Heart left ventricle (tissue), 16 donors: ENCODE measurements around the gene LCT. TPM values are rescaled to one million over a fixed set of nuclear protein-coding genes. Genes with fewer than 3 reads are reported as not detected.

Experiments
- ATAC-seq, 4 donors: fragments of 200-7000 bp; cut with Tn5 transposase; one replicate each; pipeline ENCODE4 v1.9.1; 2020 to 2022; ENCODE audit warnings: moderate library complexity in 4 of 4, mild to moderate bottlenecking in 3 of 4, moderate number of reproducible peaks in 1 of 4
- DNase-seq, 5 donors: peaks; one replicate each; pipeline ENCODE4 v3.0.0-alpha.2; 2020
- H3K27ac ChIP-seq, 12 donors: fragments of 200-600 bp; sonication (generic) in 4 of 12; one replicate each; pipeline versions ENCODE4 v1.5.0 to v1.8.0; 2016 to 2022; ENCODE audit warnings: mild to moderate bottlenecking in 2 of 12
- H3K27me3 ChIP-seq, 9 donors: fragments of 200-600 bp; sonication (generic) in 2 of 9; one replicate each; pipeline versions ENCODE4 v1.5.1 to v1.8.0; 2016 to 2022; ENCODE audit warnings: mild to moderate bottlenecking in 3 of 9
- H3K36me3 ChIP-seq, 9 donors: fragments of 200-600 bp; sonication (generic) in 2 of 9; one replicate each; pipeline versions ENCODE4 v1.5.0 to v1.8.0; 2018 to 2022; ENCODE audit warnings: mild to moderate bottlenecking in 2 of 9
- H3K4me1 ChIP-seq, 12 donors: fragments of 200-600 bp; sonication (generic) in 4 of 12; one replicate each; pipeline versions ENCODE4 v1.5.0 to v1.8.0; 2016 to 2022; ENCODE audit warnings: mild to moderate bottlenecking in 3 of 12
- H3K4me3 ChIP-seq, 12 donors: fragments of 200-600 bp; sonication (generic) in 4 of 12; one replicate each; pipeline versions ENCODE4 v1.5.0 to v1.8.0; 2017 to 2022; ENCODE audit warnings: mild to moderate bottlenecking in 9 of 12, moderate library complexity in 4 of 12
- H3K9me3 ChIP-seq, 12 donors: fragments of 200-600 bp; sonication (generic) in 4 of 12; one replicate each; pipeline versions ENCODE4 v1.5.0 to v1.8.0; 2016 to 2022; ENCODE audit warnings: mild to moderate bottlenecking in 1 of 12
- POLR2A ChIP-seq, 2 donors: fragments of 450-650 bp; IDR thresholded peaks; one replicate each; pipeline ENCODE4 v1.6.1; 2017; ENCODE audit warnings: antibody characterized with exemption in 2 of 2, mild to moderate bottlenecking in 2 of 2, moderate library complexity in 2 of 2
- WGBS, 4 donors: extraction: QIAGEN DNeasy Blood & Tissue Kit in 2 of 4; methylation state at CpG; one replicate each; pipeline versions ENCODE4 v1.1.5 to v1.1.7; 2013 to 2018; 5-methylcytosine and 5-hydroxymethylcytosine counted together
- intact Hi-C, 10 donors: fragments of 100-400 bp; cut with DNase I; formaldehyde crosslinking; loops; one replicate each; pipeline versions ENCODE4 v1.11.1 to v1.14.2; 2022
- polyA plus RNA-seq, 2 donors: library from polyadenylated mRNA; stranded (reverse); fragments of 200-250 nt; gene quantifications; one replicate each; pipeline ENCODE4 v1.2.3, GENCODE V29; 2013
- total RNA-seq, 9 donors: library from RNA; depleted of rRNA in 2 of 9; stranded (reverse); fragments of >200 nt in 2 of 9; fragmentation: NEBNext Ultra II Directional in 3 of 9; extraction: Animal tissue kit (Norgen Biotek cat#: 25700) in 3 of 9; gene quantifications; one replicate each; pipeline versions ENCODE4 v1.1.0 to v1.2.4, GENCODE V29; 2016 to 2023
- TF ChIP-seq, protein P1 (sequence below), 12 donors: fragments of 200-600 bp; sonication (generic) in 4 of 12; IDR thresholded peaks; one replicate each; pipeline versions ENCODE4 v1.5.0 to v1.8.0; 2018 to 2022; ENCODE audit warnings: antibody characterized with exemption in 12 of 12, mild to moderate bottlenecking in 5 of 12
- donor health status: ischemic (EF 13 %, LVEDD 7.1; RV severe dilation, severe dysfunction).
- donor health status: healthy with polysubstance abuse.
- donor health status: DM: no; HTN: yes; CAD: no.
- donor health status: DM: no; HTN: no; CAD: no.
- donor health status: ischemic (EF 25% LVEDD 6.9; RV normal size, moderate dysfunction).
- donor health status: ischemic (EF 25% LVEDD 5.7; RV mildly dilated, moderate dysfunction).
- donor health status: healthy.
- donor health status: DM: yes; HTN: yes; CAD: no.
- donor health status: ischemic (EF 35%, LVEDD 5.7; RV mildly dilated, moderate dysfunction).
- donor health status: nonischemic (EF 11% LVEDD 7.7; RV severe dilation, severe dysfunction).
- donor health status: DM: yes; HTN: yes; CAD: no.
- donor health status: PGD.
- donor health status: ischemic (EF 29% LVEDD 5.4; RV normal size, mild dysfunction).
- donor health status: nonischemic (EF 23%, LVEDD 6.1; RV moderate dilation, normal function).

LCT gene
- total and polyA plus RNA-seq, 11 donors, result 0.06 TPM; not detected in 10

DNA sequence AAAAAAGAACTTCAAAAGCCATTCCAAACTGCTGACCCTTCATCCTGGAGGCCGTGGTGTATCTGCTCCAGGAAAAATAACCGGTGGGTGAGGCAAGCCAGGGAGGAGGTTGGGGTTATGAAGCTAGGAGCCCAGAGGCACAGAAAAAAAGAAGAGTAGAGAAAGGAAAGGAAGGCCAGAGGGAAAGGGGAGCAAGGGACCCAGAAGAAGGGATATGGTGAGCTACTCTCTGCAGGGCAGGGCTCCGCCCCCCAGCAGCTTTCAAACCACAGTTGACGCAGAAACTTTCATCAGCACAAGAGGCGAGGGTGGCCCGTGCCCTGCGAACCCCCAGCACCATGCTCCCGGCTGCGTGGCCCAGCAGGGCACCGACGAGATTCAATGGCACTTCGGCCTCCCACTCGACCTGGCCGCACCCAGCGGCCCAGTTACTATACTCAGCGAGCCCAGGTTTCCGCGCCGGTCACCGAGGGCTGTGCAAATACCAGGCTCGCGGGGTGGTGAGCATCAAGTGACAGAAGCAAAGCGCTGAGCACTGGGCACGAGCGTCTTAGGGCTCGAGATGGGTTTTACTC, 38.6 kb upstream of the LCT start:
- WGBS, 4 donors, result 2 to 11% (median 5%) methylated on average over 7 to 26 of the region's 26 CpGs
- peak in 3 of 5 donors; percentile 42 to 69 (median 43) for DNase-seq
- ATAC-seq, result peak; percentile 6 to 66 (median 40)
- no peaks in the 10 kb centered on the region for H3K27me3 ChIP-seq
- peaks cover 0 to 27% (median 14%) of the 10 kb centered on the region in 12 donors for H3K4me1 ChIP-seq
- intact Hi-C loops, result no loop called here
- H3K4me3 ChIP-seq, result peak overlapping the region; percentile 24 to 87 (median 78)
- peaks cover 0 to 24% (median 10%) of the 10 kb centered on the region in 9 donors for H3K36me3 ChIP-seq
- peak overlapping the region; percentile 21 to 87 (median 73) for H3K27ac ChIP-seq
- TF ChIP-seq, protein P1, sequence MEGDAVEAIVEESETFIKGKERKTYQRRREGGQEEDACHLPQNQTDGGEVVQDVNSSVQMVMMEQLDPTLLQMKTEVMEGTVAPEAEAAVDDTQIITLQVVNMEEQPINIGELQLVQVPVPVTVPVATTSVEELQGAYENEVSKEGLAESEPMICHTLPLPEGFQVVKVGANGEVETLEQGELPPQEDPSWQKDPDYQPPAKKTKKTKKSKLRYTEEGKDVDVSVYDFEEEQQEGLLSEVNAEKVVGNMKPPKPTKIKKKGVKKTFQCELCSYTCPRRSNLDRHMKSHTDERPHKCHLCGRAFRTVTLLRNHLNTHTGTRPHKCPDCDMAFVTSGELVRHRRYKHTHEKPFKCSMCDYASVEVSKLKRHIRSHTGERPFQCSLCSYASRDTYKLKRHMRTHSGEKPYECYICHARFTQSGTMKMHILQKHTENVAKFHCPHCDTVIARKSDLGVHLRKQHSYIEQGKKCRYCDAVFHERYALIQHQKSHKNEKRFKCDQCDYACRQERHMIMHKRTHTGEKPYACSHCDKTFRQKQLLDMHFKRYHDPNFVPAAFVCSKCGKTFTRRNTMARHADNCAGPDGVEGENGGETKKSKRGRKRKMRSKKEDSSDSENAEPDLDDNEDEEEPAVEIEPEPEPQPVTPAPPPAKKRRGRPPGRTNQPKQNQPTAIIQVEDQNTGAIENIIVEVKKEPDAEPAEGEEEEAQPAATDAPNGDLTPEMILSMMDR (IDR thresholded peaks at IDR 0.05), result no peak
- TF ChIP-seq POLR2A (IDR thresholded peaks at IDR 0.05), result no peak
- H3K9me3 ChIP-seq, result no peaks in the 10 kb centered on the region

- TF ChIP-seq POLR2A (IDR thresholded peaks at IDR 0.05), result no peak
- TF ChIP-seq, protein P1 (IDR thresholded peaks at IDR 0.05), result no peak
- peak overlapping the region in 6 of 12 donors; percentile 64 to 85 (median 81) for H3K4me3 ChIP-seq
- H3K27ac ChIP-seq, result no peak overlapping the region
- ATAC-seq, result no peak
- WGBS, 4 donors, result 82 to 90% (median 89%) methylated on average over 19 of the region's 19 CpGs
- no peaks in the 10 kb centered on the region for H3K9me3 ChIP-seq
- intact Hi-C loops, result no loop called here
- H3K36me3 ChIP-seq, result peaks cover 0 to 31% (median 14%) of the 10 kb centered on the region in 9 donors
- H3K4me1 ChIP-seq, result peaks cover 0 to 27% (median 14%) of the 10 kb centered on the region in 12 donors
- no peak for DNase-seq
- no peaks in the 10 kb centered on the region for H3K27me3 ChIP-seq
Measured at GRCh38 chr2:135874777-135875365, 37.9 kb upstream of the LCT start.

GRCh38 chr2:135870571-135870970, 33.6 kb upstream of the LCT start:
- no peak for ATAC-seq
- intact Hi-C loops, result no loop called here
- H3K36me3 ChIP-seq, result peaks cover 0 to 74% (median 56%) of the 10 kb centered on the region in 9 donors
- 60 to 100% (median 96%) methylated on average over 1 of the region's 1 CpG for WGBS, 4 donors
- no peaks in the 10 kb centered on the region for H3K9me3 ChIP-seq
- peaks cover 0 to 19% (median 6%) of the 10 kb centered on the region in 12 donors for H3K4me1 ChIP-seq
- no peak overlapping the region for H3K27ac ChIP-seq
- TF ChIP-seq POLR2A (IDR thresholded peaks at IDR 0.05), result no peak
- TF ChIP-seq, protein P1 (IDR thresholded peaks at IDR 0.05), result no peak
- DNase-seq, result no peak
- H3K4me3 ChIP-seq, result no peak overlapping the region
- H3K27me3 ChIP-seq, result no peaks in the 10 kb centered on the region

DNA sequence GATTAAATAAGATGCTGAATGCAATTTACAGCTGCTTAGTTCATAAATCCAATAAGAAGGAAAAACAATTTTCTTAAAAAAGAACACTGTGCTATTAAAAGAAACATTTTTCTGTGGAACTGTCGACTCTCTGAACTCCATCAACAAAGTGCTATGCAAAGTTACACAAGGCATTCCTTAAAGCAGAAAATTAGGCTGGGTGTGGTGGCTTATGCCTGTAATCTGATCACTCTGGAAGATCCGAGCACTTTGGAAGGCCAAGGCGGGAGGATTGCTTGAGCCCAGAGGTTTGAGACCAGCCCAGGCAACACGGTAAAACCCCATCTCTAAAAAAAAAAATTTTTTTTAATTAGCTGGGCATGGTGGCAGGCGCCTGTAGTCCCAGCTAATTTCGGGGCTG, 26.2 kb upstream of the LCT start:
- 89 to 92% (median 90%) methylated on average over 6 of the region's 6 CpGs for WGBS, 4 donors
- H3K36me3 ChIP-seq, result peaks cover 3 to 96% (median 79%) of the 10 kb centered on the region in 9 donors

More for the DNA sequence above, 26.2 kb upstream of the LCT start:
- intact Hi-C loops, result no loop called here
- Histone ChIP-seq H3K9me3 (no peaks in the 10 kb centered on the region), H3K27me3 (no peaks in the 10 kb centered on the region), H3K27ac (no peak overlapping the region), H3K4me3 (no peak overlapping the region), H3K4me1 (no peaks in the 10 kb centered on the region)
- ATAC-seq (no peak), DNase-seq (no peak)
- TF ChIP-seq POLR2A (IDR thresholded peaks at IDR 0.05), result no peak
- TF ChIP-seq, protein P1 (IDR thresholded peaks at IDR 0.05), result no peak
